Stimulated activated CD4-positive, alpha-beta T cell treated with anti-CD3 and anti-CD28 coated beads, Interleukin-4, amount 100 ng/mL, for 48 hours (primary cell): ENCODE measurements around the gene ULK4.
"Not testable (repeated sequence)": the region's sequence is repeated elsewhere in the genome, so short reads cannot be mapped to it uniquely, and the experiment has no call there.

ENCODE experiments used
- DNase-seq, 2 donors: peaks; one replicate each; pipeline ENCODE4 v3.0.0-alpha.2; 2020; ENCODE audit warnings: low read depth in 2 of 2

Gene ULK4

DNA sequence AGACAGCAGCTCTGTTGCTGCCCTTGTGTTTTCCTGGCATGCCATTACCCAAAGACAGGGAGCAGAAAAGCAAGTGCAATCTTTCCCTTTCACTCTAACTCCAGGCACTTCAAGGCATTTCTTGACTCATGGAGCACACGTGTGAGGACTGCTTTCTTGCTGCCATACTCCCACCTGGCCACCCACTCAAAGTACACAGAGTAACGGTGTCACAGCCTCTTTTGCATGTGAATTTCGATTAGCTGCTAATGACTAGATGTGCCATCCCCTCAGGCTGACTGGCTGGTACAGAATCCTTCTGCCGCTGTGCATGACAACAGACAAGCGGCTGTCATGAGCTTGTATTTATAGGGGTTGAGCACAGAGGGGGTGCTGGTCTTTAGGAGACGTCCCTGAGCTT lies 382.0 kb downstream of the ULK4 start:
- DNase-seq = no peak

DNA sequence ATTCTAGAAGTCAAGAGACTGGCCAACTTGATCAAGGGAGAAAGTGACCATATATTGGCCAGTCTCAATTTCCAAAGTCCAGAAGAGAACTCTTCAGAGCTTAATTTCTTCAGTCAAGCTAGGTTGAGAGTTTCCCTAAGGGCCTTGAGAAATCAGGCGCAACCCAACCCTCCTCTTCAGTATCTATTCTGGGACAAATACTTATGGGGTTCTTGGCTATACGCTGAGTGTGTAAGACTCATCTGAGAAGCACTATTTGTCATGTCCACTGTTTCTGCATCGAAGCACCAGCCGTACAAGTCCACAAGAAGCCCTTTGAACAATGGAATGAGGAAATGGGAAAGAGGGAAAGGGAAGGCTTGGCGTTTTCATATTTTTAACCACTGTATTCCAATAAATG lies 383.1 kb downstream of the ULK4 start:
- no peak for DNase-seq

DNA sequence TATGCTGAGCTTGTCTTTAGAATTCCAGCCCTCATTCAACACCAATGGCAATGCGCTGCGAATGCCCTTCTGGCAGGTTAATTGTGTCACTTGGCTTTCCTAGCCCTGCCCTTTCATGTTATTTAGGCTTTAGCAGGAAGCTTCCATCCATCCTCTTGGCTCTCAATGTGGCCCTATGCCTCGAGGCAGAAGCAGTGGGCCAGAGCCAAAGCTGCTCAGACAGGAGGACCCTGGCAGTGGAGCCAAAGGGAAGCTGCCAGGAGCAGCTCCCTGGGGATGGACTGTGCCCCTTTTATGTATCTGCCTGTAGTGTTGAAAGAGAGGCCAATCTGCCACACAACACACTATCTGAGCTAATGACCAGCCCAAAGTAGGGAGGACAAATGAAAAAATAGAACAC lies 386.2 kb downstream of the ULK4 start:
- DNase-seq = no peak

DNA sequence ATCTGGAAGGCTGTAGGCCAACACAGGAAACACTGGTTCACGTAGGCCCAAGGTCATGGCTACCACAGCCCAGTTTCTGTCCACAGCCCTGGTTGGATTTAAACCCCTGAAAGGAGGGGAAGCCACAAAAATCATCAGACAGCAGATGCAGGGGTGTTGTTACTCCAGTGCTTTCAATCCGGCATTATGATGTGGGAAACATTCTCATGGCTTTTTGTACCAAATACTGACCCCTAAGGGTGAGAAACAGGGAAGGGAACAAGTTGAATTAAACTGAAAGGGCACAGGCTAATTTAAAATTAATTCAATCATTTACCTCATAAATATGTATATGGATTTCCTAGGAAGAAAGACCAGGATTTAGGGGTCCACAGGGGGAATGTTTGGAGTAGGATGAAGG lies 387.0 kb downstream of the ULK4 start:
- DNase-seq = no peak

DNA sequence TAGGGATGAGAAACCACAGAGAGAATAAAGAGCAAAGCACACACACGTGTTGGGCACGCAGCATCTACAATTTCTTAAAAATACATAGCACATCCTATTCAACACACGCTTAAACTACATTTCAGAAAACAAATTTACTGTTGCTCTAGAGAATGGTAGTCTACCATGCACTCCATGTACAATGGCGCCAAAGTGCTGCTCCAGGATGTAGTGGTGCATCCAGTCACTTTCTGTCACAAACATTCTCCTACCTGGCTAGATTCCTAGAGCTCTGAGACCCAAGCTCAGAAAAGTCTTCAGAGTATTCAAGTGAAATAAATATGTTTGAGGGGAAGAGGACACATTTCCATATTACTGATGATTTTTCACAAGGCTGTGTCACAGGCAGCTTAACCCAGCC lies 388.3 kb downstream of the ULK4 start:
- no peak for DNase-seq

DNA sequence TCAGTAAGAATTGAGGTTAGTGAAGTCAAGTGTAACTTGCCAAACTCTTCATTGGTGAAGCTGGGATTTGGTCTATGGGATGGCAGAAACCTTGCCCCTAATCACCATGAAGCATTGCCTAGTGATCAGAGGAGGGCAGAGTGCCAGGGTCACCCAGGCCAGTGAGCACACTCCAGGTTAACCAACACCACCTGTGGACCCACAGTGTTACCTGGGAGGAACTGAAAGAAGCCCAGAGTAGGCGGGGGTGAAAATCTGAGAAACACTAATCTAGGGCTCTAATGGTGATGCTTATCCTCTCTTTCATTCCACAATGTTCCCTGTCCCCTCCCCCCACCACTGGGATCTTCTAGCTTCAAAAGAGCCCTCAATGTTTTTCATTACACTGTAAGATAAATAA lies 389.8 kb downstream of the ULK4 start:
- DNase-seq = no peak

DNA sequence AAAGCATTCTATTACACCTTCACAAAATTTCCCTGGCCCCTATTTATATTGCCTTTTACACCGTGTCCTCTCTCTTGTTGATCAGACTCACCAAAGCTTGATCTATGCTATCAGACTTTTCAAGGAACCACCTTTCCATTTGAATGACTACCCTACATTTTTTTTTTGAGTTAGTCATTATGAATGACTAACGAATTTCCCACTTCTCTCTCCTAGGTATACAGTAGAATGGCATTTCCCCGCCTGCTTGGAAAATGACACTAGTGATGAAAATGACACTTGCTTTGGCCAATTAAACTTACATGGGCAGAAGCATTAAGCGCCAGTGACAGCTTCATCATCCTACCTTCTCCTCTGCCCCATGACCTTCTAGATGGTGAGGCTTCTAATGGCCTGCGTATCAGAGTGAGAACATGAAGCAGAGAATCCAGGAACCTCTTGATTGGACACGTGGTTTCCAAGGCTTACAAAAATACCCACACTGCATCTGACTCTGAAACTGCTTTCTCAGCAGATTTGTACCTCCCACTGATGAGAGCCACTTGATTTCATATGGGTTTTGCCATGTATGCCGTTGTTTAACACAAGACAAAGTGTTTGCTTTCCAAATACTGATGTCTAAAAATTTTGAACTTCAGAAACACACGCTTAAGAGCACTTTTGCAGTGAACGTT lies 392.1 kb downstream of the ULK4 start:
- no peak for DNase-seq

DNA sequence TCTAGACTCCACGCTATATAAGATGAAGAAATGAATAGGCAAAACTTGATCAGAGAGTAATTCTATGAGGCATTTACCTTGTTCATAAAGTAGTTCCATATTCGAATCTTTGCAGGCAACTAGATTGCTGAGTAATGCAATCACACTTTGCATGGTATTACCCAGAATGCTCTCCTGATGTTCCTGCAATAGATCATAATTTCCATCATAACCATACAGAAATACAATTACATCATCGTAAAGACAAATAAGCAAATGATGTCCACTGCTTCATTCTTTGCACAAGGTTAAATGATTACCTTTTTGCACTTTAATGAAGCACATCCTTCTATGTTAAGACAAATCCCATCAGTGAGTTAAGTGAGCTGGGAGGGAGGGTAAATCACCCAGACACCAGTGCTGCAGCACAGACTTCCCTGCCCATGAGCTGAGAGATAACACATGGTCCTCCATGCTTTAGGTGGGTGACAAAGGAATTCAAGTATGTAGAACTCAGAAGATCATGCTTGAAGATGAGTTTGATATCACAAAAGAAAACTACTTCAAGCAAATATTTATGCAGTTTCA lies 395.9 kb downstream of the ULK4 start:
- DNase-seq = no peak

DNA sequence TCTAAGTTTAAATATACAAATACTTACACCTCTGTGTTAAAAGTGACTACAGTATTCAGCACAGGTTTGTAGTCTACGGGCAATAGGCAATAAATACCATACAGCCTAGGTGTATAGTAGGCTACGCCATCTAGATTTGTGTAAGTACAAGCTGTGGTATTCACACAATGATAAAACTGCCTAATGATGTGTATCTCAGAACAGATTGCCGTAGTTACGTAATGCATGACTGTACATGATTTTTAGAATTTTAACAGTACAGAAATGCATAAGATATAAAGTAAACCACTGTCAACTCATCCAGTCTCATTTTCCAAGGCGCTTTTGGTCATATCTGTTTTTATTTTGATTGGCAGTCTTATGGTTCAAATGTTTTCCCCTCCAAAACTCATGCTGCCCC lies 396.9 kb downstream of the ULK4 start:
- no peak for DNase-seq

DNA sequence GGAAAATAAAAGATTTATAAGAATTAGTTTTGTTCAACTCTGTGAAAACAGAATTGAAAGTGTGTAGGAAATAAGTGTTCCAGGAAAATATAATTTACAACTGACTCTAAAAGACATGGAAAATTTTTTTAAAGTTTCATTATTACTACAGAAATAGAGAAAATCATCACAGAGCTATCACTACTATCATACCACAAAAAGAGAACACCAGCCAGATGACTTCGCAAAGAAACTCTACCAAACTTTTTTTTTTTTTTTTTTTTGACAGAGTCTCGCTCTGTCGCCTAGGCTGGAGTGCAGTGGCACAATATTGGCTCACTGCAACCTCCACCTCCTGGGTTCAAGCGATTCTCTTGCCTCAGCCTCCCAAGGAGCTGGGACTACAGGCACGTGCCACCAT lies 405.7 kb downstream of the ULK4 start:
- DNase-seq = not testable (repeated sequence)

DNA sequence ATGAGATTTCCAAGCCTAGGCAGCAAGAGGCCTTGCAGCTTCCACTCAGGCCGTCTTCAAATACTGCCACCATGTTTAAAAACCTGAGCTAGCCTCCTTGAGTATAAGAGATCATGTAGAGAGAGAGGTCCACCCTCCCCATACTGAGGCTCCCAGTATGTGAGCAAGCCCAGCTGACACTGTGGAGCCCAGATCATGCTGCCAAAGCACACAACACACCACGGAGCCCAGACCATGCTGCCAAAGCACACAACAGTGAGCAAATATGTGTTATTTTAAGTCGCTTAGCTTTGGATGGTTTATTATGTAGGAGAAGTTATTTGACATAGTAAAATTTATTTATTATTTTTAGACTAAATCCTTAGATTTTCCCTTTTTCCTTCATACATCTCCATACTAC lies 428.9 kb downstream of the ULK4 start:
- DNase-seq = no peak

DNA sequence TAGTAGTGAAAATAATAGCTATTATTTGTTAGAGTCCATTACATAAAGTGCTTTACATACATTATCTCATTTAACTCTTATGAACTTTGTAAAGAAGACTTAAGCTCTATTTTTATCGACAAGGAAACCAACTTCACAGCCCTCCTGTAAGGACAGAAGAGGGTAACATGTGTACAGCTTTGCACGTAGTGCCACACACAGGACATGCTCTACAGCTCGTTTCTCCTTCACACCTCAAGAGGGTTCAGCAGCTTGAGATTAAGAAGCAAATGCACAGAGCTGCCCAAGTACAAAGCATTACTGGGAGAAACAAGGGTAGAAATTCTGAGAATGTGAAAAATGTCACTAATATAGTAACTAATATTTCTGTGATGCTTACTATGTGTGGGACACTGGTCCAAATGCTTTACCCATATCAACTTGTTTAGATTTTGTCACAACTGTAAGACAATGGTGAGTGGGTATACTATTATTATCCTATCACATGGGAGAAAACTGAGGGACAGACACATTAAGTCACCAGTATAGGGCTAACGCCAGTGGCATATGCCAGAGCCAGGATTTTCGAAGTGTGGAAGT lies 434.8 kb downstream of the ULK4 start:
- DNase-seq = no peak

DNA sequence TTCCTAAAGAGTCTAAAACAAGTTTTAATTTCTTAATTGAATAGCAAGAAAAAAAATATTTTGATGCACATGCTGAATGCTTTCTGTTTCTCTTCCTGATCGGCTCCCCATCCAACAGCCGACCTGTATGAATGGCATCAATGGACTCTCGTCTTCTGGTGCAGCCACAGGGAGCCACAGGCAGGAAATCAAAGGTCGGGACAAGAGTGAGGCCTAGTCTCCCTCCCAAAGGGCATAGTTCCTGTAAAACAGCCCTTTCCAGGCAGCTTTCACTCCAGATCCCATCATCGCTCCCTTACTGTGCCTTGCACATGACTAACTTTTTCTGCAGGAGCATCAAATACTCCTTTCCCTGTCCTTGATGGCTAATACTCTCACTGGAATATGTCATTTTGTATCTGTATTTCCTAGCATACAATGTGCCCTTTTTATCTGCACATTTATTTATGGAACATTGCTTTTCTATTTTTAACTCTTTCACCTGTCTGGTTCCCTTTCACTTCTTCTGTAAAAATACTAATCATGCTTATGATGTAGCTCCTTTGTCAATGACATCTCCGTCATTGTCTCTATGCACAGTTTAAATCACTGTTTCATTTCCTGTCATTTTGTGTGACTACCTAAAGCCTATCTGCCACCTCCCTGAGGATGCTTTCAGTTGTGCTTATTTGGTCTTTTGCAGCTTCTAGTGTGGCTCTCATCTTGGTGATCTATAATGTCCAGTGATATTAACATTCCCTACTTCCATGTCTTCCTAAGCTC lies 436.4 kb downstream of the ULK4 start:
- DNase-seq = no peak

DNA sequence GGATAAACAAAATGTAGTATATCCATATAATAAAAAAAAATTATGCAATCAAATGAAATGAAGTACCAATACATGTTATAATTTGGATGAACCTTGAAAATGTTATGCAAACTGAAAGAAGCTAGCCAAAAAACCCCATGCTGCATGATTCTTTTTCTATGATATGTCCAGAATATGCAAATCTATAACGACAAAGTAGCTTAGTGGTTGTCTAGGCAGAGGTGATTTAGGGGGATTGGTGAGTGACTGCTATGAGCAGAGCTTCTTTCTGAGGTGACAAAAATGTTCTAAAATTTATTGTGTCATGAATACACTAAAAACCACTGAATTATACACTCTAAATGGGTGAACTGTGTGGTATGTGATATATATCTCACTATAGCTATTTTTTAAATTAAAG lies 438.0 kb downstream of the ULK4 start:
- DNase-seq = no peak

DNA sequence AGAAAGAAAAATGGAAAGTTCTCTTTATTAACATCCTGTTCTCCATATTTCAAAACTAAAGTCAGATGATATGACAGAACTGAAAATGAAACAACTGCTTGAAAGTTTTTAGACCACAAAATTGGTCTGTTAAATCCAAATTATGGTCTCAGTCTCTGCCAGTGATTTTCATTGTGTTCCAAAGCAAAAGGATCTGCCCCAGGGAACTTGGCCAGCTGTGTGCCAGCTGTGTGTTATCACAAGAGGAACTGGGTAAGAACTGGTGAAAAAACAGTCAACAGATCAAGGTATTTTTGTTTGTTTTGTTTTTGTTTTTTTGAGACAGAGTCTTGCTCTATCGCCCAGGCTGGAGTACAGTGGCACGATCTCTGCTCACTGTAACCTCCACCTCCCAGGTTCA lies 439.3 kb downstream of the ULK4 start:
- no peak for DNase-seq

DNA sequence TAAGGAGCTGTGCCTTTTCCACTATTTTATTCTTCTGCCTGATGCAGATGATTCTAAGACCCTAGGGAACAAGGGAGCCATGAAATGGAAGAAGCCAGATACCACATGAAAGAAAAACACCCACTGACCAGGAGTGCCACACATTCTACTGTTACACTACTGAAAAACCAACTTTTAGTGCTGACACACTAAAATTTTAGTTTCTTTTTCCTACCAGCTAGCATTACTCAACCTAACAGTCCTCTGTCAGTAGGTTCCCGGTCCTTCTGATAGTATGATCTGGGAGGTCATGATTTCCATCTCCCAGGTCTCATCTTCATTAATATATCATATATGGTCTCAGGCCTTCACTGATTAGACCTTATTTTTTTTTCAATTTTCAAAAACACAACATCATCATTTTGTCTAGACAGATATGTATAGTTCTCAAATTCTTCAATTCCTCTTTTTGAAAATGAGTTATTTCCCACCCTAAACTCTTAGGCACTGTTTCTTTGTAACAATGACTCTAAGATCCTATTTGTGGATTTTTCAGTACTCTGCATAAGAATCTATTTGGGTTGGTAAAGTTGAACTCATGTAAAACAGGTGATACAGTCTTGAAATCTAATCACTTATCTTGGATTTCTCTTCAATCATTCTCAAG lies 440.8 kb downstream of the ULK4 start:
- no peak for DNase-seq

DNA sequence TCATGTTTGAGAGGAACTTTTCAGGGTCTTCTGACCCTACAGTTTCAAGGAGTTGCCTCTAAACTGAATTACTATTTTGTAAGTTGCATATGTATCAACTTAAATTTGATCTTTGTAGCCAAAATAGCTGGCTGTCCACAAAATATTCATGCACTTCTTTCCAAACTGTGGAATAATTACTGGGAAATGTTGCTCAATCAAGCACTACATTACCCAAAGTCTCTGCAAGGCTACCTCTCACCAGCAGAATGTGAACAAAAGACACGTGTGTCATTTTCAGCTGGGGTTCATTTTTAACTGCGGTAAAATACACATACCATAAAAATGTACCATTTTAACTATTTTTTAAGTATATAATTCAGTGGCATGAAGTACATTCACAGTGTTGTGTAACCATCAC lies 442.2 kb downstream of the ULK4 start:
- no peak for DNase-seq

DNA sequence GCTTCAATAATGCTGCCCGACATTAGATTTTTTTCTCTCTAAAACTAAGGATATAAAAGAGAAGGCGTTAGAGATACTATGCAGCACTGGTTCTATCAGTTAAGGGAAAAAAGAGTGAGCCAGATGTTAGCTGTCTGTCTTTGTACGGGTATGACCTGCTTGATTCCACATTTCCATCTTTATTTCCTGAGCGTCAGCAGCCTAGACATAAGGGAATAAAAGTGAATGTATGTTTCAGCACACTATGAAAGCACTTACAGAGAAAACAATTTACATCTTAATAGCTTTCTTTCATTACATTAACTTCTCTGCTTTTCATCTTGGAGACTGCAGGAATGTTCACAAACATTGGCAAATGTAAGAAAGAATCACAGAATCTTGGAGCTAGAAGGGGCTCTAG lies 443.3 kb downstream of the ULK4 start:
- no peak for DNase-seq

DNA sequence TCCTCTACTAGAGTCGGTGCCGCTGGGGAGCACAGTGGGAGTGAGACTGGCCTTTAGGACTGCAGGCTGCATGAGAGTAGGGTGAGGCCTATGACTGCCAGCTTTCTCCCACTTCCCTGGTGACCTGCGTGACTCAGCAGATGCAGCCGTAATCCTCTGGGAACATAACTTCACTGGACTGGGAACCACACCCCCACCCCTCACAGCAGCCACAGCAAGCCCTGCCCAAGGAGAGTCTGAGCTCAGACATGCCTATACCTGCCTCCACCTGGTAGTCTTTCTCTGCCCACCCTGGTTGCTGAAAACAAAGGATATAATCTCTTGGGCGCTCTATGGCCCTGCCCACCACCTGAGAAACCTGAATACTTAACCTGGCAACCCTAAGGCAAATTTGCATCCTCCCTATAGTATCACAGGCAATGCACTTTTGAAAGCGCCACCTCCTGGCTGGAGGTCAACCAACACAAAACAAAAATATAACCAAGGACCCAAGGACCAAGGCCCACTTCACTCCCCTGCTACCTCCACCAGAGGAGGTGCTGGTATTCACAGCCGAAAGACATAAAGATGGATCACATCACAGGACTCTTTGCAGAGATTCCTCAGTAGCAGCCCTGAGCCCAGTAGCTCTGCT lies 453.7 kb downstream of the ULK4 start:
- DNase-seq = no peak

DNA sequence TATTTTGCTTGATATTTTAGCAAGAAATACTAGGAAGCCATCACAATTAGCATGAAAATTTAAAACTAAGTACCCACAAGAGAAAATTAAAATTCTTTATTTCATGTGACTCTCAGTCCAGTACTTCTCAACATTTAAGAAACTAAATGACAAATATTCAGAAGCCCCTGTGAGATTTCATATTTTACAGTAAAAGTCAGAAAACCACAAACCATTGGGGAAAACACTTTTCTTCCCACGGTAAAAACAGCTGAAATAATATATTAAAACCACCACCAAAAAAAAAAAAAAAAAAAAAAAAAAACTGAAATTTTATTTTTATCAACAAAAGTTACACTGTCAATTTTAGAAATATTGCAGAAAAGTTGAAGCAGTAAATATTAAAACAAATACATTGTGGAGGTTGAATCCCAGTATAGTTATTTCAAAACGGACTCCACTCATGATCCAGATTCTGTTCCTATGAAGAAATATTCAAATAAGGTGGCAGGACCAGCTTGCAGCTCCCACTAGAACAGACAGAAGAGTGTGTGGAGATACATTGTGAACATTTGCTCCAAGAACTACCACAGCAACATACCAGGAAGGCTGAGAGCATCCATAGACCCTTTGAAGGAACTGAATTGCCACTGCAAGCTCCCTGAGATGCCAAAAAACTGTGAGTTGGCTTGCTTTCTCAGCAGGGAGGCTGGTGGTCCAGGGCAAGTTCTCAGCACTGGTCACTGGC lies 454.4 kb downstream of the ULK4 start:
- no peak for DNase-seq

DNA sequence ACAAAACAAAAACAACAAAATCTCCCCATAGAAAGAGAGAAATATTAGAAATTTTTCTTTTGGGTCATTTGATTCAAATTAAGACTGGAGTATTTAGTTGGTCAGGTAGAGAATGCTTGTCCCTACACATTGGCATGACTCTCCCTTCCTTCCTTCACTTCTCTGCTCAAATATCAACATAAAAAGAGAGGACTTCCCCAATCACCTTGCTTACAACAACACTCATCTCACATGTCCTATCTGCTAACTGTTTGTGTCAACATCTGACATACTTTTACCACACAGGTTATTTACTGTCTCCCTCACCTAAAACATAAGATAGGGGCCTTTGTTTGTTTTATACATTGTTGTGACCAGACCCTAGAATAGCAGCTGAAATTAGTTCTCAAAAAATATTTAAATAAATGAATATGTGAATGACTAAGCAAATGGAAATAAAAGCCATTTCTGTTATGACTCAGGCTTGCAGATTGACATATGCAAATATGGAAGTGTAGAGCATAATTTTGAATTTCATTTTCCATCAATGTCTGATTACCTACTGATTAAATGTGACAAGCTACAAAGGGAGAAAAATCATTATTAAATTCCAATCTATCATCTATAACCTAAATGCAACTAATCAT lies 457.8 kb downstream of the ULK4 start:
- no peak for DNase-seq
